ENCODE measurements around the gene UCHL5.

DNA sequence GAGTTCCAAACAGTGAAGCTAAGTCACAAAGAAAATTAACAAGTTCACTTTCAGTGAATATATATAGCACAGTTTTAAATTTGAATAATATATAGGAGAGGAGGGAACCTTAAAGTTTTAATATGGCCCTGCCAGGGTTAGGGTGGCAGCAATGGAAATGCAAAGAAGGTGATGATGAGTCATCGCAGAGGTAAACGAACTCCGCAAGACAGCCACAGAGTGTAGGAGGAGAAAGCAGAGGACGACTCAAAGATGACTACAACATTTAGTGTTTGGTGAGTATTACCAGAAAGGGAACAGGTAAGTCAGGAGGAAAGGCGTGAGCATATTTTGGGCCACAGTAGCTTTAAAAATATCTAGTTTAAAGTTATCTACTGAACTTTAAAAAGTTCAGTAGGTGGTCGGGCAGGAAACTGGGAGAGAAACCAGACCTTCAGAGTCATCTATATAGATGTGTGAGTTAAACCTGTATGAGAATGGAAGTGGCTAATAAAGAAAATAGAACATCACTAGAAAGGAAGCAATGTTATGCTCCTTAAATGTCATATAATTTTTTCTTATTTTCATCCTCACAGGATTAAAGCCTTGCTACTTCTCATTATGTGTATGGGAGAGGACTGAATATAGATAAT, 75.7 kb downstream of the UCHL5 start:
- no peak for TF ChIP-seq EP300 (IDR thresholded peaks at IDR 0.05; ENCODE audit: low read depth)
- no peak for TF ChIP-seq CTCF (IDR thresholded peaks at IDR 0.05)
- TF ChIP-seq POLR2AphosphoS5 (IDR thresholded peaks at IDR 0.05), result no peak
